ENCODE measurements around the gene ZACN. TPM values are rescaled to one million over a fixed set of nuclear protein-coding genes. Genes with fewer than 3 reads are reported as not detected.

Gene ZACN
- total RNA-seq, 1 experiment from 2014 or later, result 0.09 TPM

DNA sequence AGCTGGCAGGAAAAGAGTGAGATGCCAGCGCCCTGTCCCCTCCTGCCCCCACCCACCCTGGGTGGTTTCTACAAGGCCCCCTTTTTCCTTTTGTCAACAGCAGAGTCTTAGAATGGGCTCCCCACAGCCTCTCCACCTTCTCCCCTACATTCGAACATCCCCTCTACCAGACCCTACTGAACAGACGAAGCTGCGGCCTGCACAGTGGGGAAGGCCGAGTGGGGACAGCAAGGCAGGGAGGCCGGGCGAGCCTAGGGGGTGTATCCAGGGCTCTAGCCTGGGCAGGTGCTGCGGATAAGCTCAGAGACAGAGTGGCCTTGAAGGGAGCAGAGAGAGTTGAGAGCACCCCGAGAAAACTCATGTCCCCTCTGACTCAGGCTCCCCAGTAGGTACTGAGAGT lies 7.4 kb downstream of the ZACN start:
- Histone ChIP-seq H3K4me1 (ENCODE audit: insufficient read depth, low read length) (no peaks in the 10 kb centered on the region), H2BK20ac (ENCODE audit: low read depth, low read length, poor library complexity, severe bottlenecking) (no peak overlapping the region), H2AK5ac (ENCODE audit: insufficient read length, low read length) (no peak overlapping the region), H3K79me1 (ENCODE audit: insufficient read depth, low read depth, low read length, poor library complexity, severe bottlenecking) (no peaks in the 10 kb centered on the region), H3K4me2 (ENCODE audit: insufficient read depth, insufficient read length, low read length) (no peak overlapping the region), H3K27ac (ENCODE audit: insufficient read length, low read depth, low read length) (no peak overlapping the region), H2BK5ac (ENCODE audit: insufficient read length, low read length) (no peak overlapping the region), H3K23ac (ENCODE audit: insufficient read length, low read depth, low read length) (no peak overlapping the region), H4K91ac (ENCODE audit: insufficient read length, low read depth, low read length) (no peak overlapping the region), H2BK12ac (ENCODE audit: insufficient read length, low read depth, low read length) (no peak overlapping the region), H3K23me2 (ENCODE audit: insufficient read length, low read depth, low read length, poor library complexity, severe bottlenecking) (no peaks in the 10 kb centered on the region), H2BK15ac (ENCODE audit: low read depth, low read length) (no peak overlapping the region), H3K14ac (ENCODE audit: insufficient read depth, low read length) (no peak overlapping the region), H3T11ph (ENCODE audit: low read length) (no peak overlapping the region), H3K4ac (ENCODE audit: low read depth, low read length) (no peak overlapping the region), H3K56ac (ENCODE audit: insufficient read length, low read depth, low read length) (no peak overlapping the region), H4K20me1 (ENCODE audit: control insufficient read depth, insufficient read depth, insufficient read length) (no peaks in the 10 kb centered on the region), H2AFZ (ENCODE audit: low read length) (no peak overlapping the region), H2BK120ac (ENCODE audit: low read depth, low read length, poor library complexity, severe bottlenecking) (no peak overlapping the region), H4K8ac (replicated peaks; ENCODE audit: insufficient read length, low read depth, low read length) (no peak overlapping the region), H3K9me3 (ENCODE audit: control insufficient read depth, low read depth, low read length) (no peaks in the 10 kb centered on the region), H3K79me2 (ENCODE audit: insufficient read depth, low read length) (no peaks in the 10 kb centered on the region), H4K5ac (ENCODE audit: insufficient read length, low read depth, low read length) (no peak overlapping the region), H3K9ac (ENCODE audit: extremely low read depth, insufficient read length, low read length) (no peak overlapping the region), H3K18ac (ENCODE audit: insufficient read length, low read depth, low read length) (no peak overlapping the region), H3K27me3 (ENCODE audit: insufficient read depth, low read length) (no peaks in the 10 kb centered on the region)
- H3K9me3 Mint-ChIP-seq, result no peaks in the 10 kb centered on the region
- WGBS (ENCODE audit: extremely low coverage, insufficient read length, low lambda C conversion rate), result no CpG with 5 or more reads among the region's 9 CpGs
- DNase-seq, result no peak
- no peaks in the 10 kb centered on the region; the same call in 1 of the 2 replicates for H3K27me3 Mint-ChIP-seq (ENCODE audit: low read depth)
- H3K4me3 Mint-ChIP-seq, result no peak overlapping the region
- peaks cover 18 to 80% (median 70%) of the 10 kb centered on the region in 3 experiments; a peak in 6 of 7 replicates for H3K36me3 Mint-ChIP-seq (ENCODE audit: insufficient read depth in 1 of 3, low read depth in 3 of 3)
- H3K4me1 Mint-ChIP-seq, result peaks cover 4% of the 10 kb centered on the region in 2 experiments
- H3K27ac Mint-ChIP-seq, result no peak overlapping the region
- TF ChIP-seq, protein P1, sequence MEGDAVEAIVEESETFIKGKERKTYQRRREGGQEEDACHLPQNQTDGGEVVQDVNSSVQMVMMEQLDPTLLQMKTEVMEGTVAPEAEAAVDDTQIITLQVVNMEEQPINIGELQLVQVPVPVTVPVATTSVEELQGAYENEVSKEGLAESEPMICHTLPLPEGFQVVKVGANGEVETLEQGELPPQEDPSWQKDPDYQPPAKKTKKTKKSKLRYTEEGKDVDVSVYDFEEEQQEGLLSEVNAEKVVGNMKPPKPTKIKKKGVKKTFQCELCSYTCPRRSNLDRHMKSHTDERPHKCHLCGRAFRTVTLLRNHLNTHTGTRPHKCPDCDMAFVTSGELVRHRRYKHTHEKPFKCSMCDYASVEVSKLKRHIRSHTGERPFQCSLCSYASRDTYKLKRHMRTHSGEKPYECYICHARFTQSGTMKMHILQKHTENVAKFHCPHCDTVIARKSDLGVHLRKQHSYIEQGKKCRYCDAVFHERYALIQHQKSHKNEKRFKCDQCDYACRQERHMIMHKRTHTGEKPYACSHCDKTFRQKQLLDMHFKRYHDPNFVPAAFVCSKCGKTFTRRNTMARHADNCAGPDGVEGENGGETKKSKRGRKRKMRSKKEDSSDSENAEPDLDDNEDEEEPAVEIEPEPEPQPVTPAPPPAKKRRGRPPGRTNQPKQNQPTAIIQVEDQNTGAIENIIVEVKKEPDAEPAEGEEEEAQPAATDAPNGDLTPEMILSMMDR (conservative IDR thresholded peaks at IDR 0.05), result no peak
